ENCODE data around the gene DIS3. TPM values are rescaled to one million over a fixed set of nuclear protein-coding genes. Genes with fewer than 3 reads are reported as not detected.

Gene DIS3
- total and polyA plus RNA-seq, 10 donors, result 9.1 to 33.6 (median 28.0) TPM

DNA sequence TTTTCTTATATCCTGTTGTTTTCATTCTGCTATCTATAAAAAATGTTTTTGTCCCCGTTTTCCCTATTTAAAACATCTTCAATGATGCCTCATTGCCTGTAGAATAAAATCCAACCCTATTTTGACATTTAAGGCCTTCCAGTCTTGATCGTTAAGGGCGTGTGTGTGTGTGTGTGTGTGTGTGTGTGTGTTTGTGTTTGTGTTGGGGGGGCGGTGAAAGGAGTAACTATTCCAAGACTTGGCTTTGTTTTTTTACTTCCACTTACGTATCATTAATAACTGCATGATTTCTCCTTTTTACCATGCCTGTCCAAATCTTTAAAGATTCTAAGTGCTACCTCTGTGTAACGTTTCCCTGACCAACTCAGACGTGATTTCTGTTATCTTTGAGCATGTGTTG is 1.0 kb upstream of the DIS3 start:
- TF ChIP-seq POLR2A (IDR thresholded peaks at IDR 0.05), result no peak
- TF ChIP-seq POLR2AphosphoS5 (IDR thresholded peaks at IDR 0.05), result no peak
- TF ChIP-seq, protein P1, sequence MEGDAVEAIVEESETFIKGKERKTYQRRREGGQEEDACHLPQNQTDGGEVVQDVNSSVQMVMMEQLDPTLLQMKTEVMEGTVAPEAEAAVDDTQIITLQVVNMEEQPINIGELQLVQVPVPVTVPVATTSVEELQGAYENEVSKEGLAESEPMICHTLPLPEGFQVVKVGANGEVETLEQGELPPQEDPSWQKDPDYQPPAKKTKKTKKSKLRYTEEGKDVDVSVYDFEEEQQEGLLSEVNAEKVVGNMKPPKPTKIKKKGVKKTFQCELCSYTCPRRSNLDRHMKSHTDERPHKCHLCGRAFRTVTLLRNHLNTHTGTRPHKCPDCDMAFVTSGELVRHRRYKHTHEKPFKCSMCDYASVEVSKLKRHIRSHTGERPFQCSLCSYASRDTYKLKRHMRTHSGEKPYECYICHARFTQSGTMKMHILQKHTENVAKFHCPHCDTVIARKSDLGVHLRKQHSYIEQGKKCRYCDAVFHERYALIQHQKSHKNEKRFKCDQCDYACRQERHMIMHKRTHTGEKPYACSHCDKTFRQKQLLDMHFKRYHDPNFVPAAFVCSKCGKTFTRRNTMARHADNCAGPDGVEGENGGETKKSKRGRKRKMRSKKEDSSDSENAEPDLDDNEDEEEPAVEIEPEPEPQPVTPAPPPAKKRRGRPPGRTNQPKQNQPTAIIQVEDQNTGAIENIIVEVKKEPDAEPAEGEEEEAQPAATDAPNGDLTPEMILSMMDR (IDR thresholded peaks at IDR 0.05 in 8 of 11, conservative IDR thresholded peaks at IDR 0.05 in 3 of 11), result no peak
- 4 to 7% (median 6%) methylated on average over 7 of the region's 7 CpGs for WGBS, 5 donors
- Histone ChIP-seq H3K36me3 (peaks cover 0 to 56% (median 8%) of the 10 kb centered on the region in 6 donors), H3K27me3 (replicated peaks in 1 of 7) (no peaks in the 10 kb centered on the region), H3K4me1 (peaks cover 23 to 87% (median 65%) of the 10 kb centered on the region in 6 donors), H3K9me3 (no peaks in the 10 kb centered on the region), H3K4me3 (peak overlapping the region; percentile 82 to 100 (median 95)), H3K27ac (peak overlapping the region in 6 of 8 donors; percentile 87 to 94 (median 90))
- intact Hi-C loops (cut with DNase I; ENCODE audit: low total_unique reads), result no loop called here
- DNase-seq, result no peak

DNA sequence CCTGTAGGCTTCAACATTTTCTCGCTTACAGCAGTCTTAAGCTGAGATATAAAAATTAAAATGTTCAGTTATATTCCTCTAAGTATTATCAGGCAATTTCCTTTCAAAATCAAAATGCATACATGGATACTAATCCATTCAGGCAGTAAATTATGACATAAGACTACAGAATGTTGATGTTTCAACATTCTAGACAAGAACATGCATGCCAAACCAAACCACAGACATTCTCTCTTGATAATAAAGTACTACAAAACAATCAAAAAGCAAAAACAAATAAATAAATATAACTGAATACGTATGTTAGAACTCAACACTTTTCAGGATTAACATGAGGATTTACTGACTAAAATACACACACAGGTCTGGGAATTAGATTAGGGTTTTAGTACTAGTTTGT is 7.7 kb downstream of the DIS3 start:
- Histone ChIP-seq H3K27me3 (replicated peaks in 1 of 7) (no peaks in the 10 kb centered on the region), H3K4me1 (peaks cover 0 to 35% (median 10%) of the 10 kb centered on the region in 6 donors), H3K36me3 (peaks cover 6 to 100% (median 89%) of the 10 kb centered on the region in 6 donors), H3K9me3 (no peaks in the 10 kb centered on the region), H3K4me3 (no peak overlapping the region), H3K27ac (no peak overlapping the region)
- intact Hi-C loops (cut with DNase I; ENCODE audit: low total_unique reads), result no loop called here
- 84 to 96% (median 93%) methylated on average over 2 of the region's 2 CpGs for WGBS, 5 donors
- no peak for DNase-seq
- no peak for TF ChIP-seq POLR2AphosphoS5 (IDR thresholded peaks at IDR 0.05)
- TF ChIP-seq, protein P1 (IDR thresholded peaks at IDR 0.05 in 8 of 11, conservative IDR thresholded peaks at IDR 0.05 in 3 of 11), result no peak
- TF ChIP-seq POLR2A (IDR thresholded peaks at IDR 0.05), result no peak

DNA sequence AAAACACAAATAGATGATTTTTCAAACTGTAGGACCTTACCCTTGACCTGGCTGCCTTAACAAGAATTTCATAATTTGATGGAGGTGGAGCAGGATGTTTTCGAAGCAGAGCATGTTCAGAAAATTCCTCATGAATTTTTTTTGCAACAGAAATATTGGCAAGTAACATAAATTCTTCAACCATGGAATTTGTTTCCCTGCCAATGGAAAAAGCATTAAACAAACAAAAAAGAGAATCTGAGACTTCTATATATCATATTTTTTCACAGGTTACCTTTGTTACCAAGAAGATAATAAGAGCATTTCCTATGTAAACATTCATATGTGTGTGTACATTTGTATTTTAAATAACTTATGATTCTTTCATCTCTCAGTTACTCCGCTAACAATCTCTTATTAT is 18.3 kb downstream of the DIS3 start:
- Histone ChIP-seq H3K9me3 (no peaks in the 10 kb centered on the region), H3K4me3 (no peak overlapping the region), H3K4me1 (no peaks in the 10 kb centered on the region), H3K27me3 (replicated peaks in 1 of 7) (no peaks in the 10 kb centered on the region), H3K36me3 (peaks cover 0 to 100% (median 98%) of the 10 kb centered on the region in 6 donors), H3K27ac (no peak overlapping the region)
- TF ChIP-seq, protein P1 (IDR thresholded peaks at IDR 0.05 in 8 of 11, conservative IDR thresholded peaks at IDR 0.05 in 3 of 11), result no peak
- TF ChIP-seq POLR2AphosphoS5 (IDR thresholded peaks at IDR 0.05) (no peak), POLR2A (IDR thresholded peaks at IDR 0.05) (no peak)
- intact Hi-C loops (cut with DNase I; ENCODE audit: low total_unique reads), result no loop called here
- WGBS, 5 donors, result 82 to 92% (median 88%) methylated on average over 2 of the region's 2 CpGs
- no peak for DNase-seq

DNA sequence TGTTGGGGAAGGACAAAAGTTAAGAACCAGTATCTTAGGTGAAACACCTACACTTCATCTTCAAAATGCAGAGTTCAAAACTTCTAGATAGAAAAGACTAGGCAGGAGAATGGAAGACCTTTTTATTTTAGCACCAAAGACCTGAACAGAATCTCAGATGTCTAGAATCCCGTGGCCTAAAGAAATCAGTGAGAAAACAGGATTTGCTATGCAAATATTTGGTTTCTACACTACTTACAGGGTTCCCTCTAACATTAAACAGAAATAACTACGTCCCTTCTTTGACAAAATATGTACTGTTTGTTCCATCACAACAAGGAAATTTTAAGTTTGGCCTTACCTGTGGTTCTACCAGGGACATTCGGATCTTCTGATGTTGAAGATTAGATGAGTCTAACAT is 21.5 kb downstream of the DIS3 start:
- Histone ChIP-seq H3K9me3 (no peaks in the 10 kb centered on the region), H3K27me3 (replicated peaks in 1 of 7) (no peaks in the 10 kb centered on the region), H3K27ac (no peak overlapping the region), H3K36me3 (peaks cover 0 to 100% (median 95%) of the 10 kb centered on the region in 6 donors), H3K4me1 (no peaks in the 10 kb centered on the region), H3K4me3 (no peak overlapping the region)
- intact Hi-C loops (cut with DNase I; ENCODE audit: low total_unique reads), result no loop called here
- 84 to 88% (median 86%) methylated on average over 3 of the region's 3 CpGs for WGBS, 5 donors
- DNase-seq, result no peak
- TF ChIP-seq, protein P1 (IDR thresholded peaks at IDR 0.05 in 8 of 11, conservative IDR thresholded peaks at IDR 0.05 in 3 of 11), result no peak
- TF ChIP-seq POLR2AphosphoS5 (IDR thresholded peaks at IDR 0.05), result no peak
- no peak for TF ChIP-seq POLR2A (IDR thresholded peaks at IDR 0.05)
